ENCODE results near the gene MNAT1.

The MNAT1 gene

GRCh38 chr14:60859525-60859924 is 125.0 kb downstream of the MNAT1 start:
- H3K27ac ChIP-seq, result no peak overlapping the region
- TF ChIP-seq CTCF (IDR thresholded peaks at IDR 0.05; ENCODE audit: low read depth, low read length, missing control alignments), result no peak
- DNase-seq, result no peak
- no peaks in the 10 kb centered on the region for H3K27me3 ChIP-seq (replicated peaks)
- H3K36me3 ChIP-seq (replicated peaks), result no peaks in the 10 kb centered on the region
- in situ Hi-C loops (cut with HindIII; ENCODE audit: low pct_ligation_motif_present, low sequenced_read_pairs), result no loop called here
- no peak overlapping the region for H3K4me3 ChIP-seq (ENCODE audit: low read depth, low read length)

- TF ChIP-seq CTCF (IDR thresholded peaks at IDR 0.05; ENCODE audit: low read depth, low read length, missing control alignments), result no peak
- Histone ChIP-seq H3K27me3 (replicated peaks) (no peaks in the 10 kb centered on the region), H3K27ac (no peak overlapping the region), H3K4me3 (ENCODE audit: low read depth, low read length) (no peak overlapping the region), H3K36me3 (replicated peaks) (no peaks in the 10 kb centered on the region)
- no peak for DNase-seq
- in situ Hi-C loops (cut with HindIII; ENCODE audit: low pct_ligation_motif_present, low sequenced_read_pairs), result no loop called here
These were observed 127.1 kb downstream of the MNAT1 start for GRCh38 chr14:60861545-60862140.

GRCh38 chr14:60862283-60862682 is 127.7 kb downstream of the MNAT1 start:
- H3K27ac ChIP-seq, result no peak overlapping the region
- no peaks in the 10 kb centered on the region for H3K27me3 ChIP-seq (replicated peaks)
- H3K4me3 ChIP-seq (ENCODE audit: low read depth, low read length), result no peak overlapping the region
- H3K36me3 ChIP-seq (replicated peaks), result no peaks in the 10 kb centered on the region
- in situ Hi-C loops (cut with HindIII; ENCODE audit: low pct_ligation_motif_present, low sequenced_read_pairs), result no loop called here
- DNase-seq, result no peak
- TF ChIP-seq CTCF (IDR thresholded peaks at IDR 0.05; ENCODE audit: low read depth, low read length, missing control alignments), result no peak

- Histone ChIP-seq H3K27ac (no peak overlapping the region), H3K27me3 (replicated peaks) (no peaks in the 10 kb centered on the region), H3K36me3 (replicated peaks) (no peaks in the 10 kb centered on the region), H3K4me3 (ENCODE audit: low read depth, low read length) (no peak overlapping the region)
- in situ Hi-C loops (cut with HindIII; ENCODE audit: low pct_ligation_motif_present, low sequenced_read_pairs), result no loop called here
- DNase-seq, result no peak
- TF ChIP-seq CTCF (IDR thresholded peaks at IDR 0.05; ENCODE audit: low read depth, low read length, missing control alignments), result no peak
These were observed 128.7 kb downstream of the MNAT1 start for GRCh38 chr14:60863249-60863648.

GRCh38 chr14:60865378-60866127 is 131.0 kb downstream of the MNAT1 start:
- no peak for DNase-seq
- no peak overlapping the region for H3K4me3 ChIP-seq (ENCODE audit: low read depth, low read length)
- in situ Hi-C loops (cut with HindIII; ENCODE audit: low pct_ligation_motif_present, low sequenced_read_pairs), result no loop called here
- no peaks in the 10 kb centered on the region for H3K36me3 ChIP-seq (replicated peaks)
- H3K27me3 ChIP-seq (replicated peaks), result no peaks in the 10 kb centered on the region
- TF ChIP-seq CTCF (IDR thresholded peaks at IDR 0.05; ENCODE audit: low read depth, low read length, missing control alignments), result no peak
- no peak overlapping the region for H3K27ac ChIP-seq

All from brain microvascular endothelial cell (primary cell).